Fibroblast of lung (primary cell): ENCODE data around the gene DONSON. TPM values are rescaled to one million over a fixed set of nuclear protein-coding genes. Genes with fewer than 3 reads are reported as not detected.

ENCODE experiments used
- DNase-seq, 2 donors: peaks; one replicate each; pipeline versions ENCODE4 v3.0.0 to v3.0.0-alpha.2; 2010; ENCODE audit warnings: low read depth in 2 of 2
- H2AFZ ChIP-seq: 2 replicates; pipeline ENCODE4 v1.5.1; 2012; ENCODE audit warnings: low read length, control low read depth, inconsistent platforms
- H3K27ac ChIP-seq: 2 replicates; pipeline ENCODE4 v1.5.1; 2011; ENCODE audit warnings: low read length, control low read depth; ENCODE audit not compliant: insufficient read depth
- H3K27me3 ChIP-seq: 2 replicates; pipeline ENCODE4 v1.5.1; 2011; ENCODE audit warnings: mild to moderate bottlenecking, low read length; ENCODE audit not compliant: control insufficient read depth, insufficient read depth
- H3K36me3 ChIP-seq: 2 replicates; pipeline ENCODE4 v1.5.1; 2011; ENCODE audit warnings: low read length; ENCODE audit not compliant: control insufficient read depth, insufficient read depth
- H3K4me1 ChIP-seq: 2 replicates; pipeline ENCODE4 v1.5.1; 2011; ENCODE audit warnings: low read length; ENCODE audit not compliant: control insufficient read depth, insufficient read depth; ENCODE audit errors: extremely low read depth
- H3K4me2 ChIP-seq: 2 replicates; pipeline ENCODE4 v1.5.1; 2011; ENCODE audit warnings: low read length, control low read depth; ENCODE audit not compliant: insufficient read depth; ENCODE audit errors: extremely low read depth
- H3K4me3 ChIP-seq, 4 experiments: fragments of 200-600 bp in 1 of 4; sonication (generic) in 1 of 4; replicated peaks in 1 of 4; 2 replicates each; pipeline ENCODE4 v1.5.1; 2011 to 2016; ENCODE audit warnings: low read length in 4 of 4, low read depth in 3 of 4, mild to moderate bottlenecking in 3 of 4, control low read depth in 2 of 4, inconsistent platforms in 1 of 4, mixed read lengths in 1 of 4; ENCODE audit not compliant: insufficient read depth in 1 of 4; ENCODE audit errors: control extremely low read depth in 1 of 4
- H3K79me2 ChIP-seq: 2 replicates; pipeline ENCODE4 v1.5.1; 2012; ENCODE audit warnings: mild to moderate bottlenecking, low read length, inconsistent platforms; ENCODE audit not compliant: control insufficient read depth, insufficient read depth
- H3K9ac ChIP-seq: 2 replicates; pipeline ENCODE4 v1.5.1; 2011; ENCODE audit warnings: mild to moderate bottlenecking, low read length, control low read depth; ENCODE audit not compliant: insufficient read depth
- H3K9me3 ChIP-seq: 2 replicates; pipeline ENCODE4 v1.5.1; 2012; ENCODE audit warnings: low read depth, low read length; ENCODE audit not compliant: control insufficient read depth, insufficient read depth
- H4K20me1 ChIP-seq: 2 replicates; pipeline ENCODE4 v1.5.1; 2011; ENCODE audit warnings: low read length; ENCODE audit not compliant: control insufficient read depth, insufficient read depth; ENCODE audit errors: extremely low read depth
- CTCF ChIP-seq, 2 donors: IDR thresholded peaks in 1 of 2; conservative IDR thresholded peaks in 1 of 2; 1 replicate in 1 of 2; 2 replicates in 1 of 2; pipeline ENCODE4 v1.5.1; 2011 to 2012; ENCODE audit warnings: low read length in 2 of 2, control low read depth in 1 of 2, inconsistent platforms in 1 of 2, low read depth in 1 of 2, mild to moderate bottlenecking in 1 of 2
- EZH2 ChIP-seq: IDR thresholded peaks from 2 replicates; pipeline ENCODE4 v1.5.1; 2012; ENCODE audit warnings: low read length, control low read depth, mild to moderate bottlenecking; ENCODE audit errors: missing control alignments
- polyA plus RNA-seq, 2 donors: library from polyadenylated mRNA; depleted of rRNA in 1 of 2; stranded (reverse) in 1 of 2; unstranded in 1 of 2; fragments of >200 nt; gene quantifications; 2 replicates each; pipeline ENCODE4 v1.2.1, GENCODE V29; 2011 to 2012; ENCODE audit warnings: missing spikeins in 1 of 2
- total RNA-seq: library from RNA; depleted of rRNA; stranded (reverse); fragments of >200 nt; gene quantifications from 2 replicates; pipeline ENCODE4 v1.2.1, GENCODE V29; 2014

Gene DONSON
- total and polyA plus RNA-seq, 2 donors (not counting 1 experiment from before 2014, with no cell fraction given) = 14.7 to 23.6 TPM

- Histone ChIP-seq H3K79me2 (peaks cover 11% of the 10 kb centered on the region), H3K27me3 (no peaks in the 10 kb centered on the region), H3K4me1 (no peaks in the 10 kb centered on the region), H3K9me3 (no peaks in the 10 kb centered on the region), H3K9ac (no peak overlapping the region), H3K27ac (no peak overlapping the region), H2AFZ (no peak overlapping the region), H3K4me2 (no peak overlapping the region), H3K36me3 (peaks cover 11% of the 10 kb centered on the region), H4K20me1 (no peaks in the 10 kb centered on the region), H3K4me3 (no peak overlapping the region)
- no peak for DNase-seq
- TF ChIP-seq CTCF (conservative IDR thresholded peaks at IDR 0.05 in 1 of 2, IDR thresholded peaks at IDR 0.05 in 1 of 2; ENCODE audit: low read depth in 1 of 2, low read length in 2 of 2) = no peak
- no peak for TF ChIP-seq EZH2
These were observed 16.1 kb downstream of the DONSON start for GRCh38 chr21:33572350-33572749.

- Histone ChIP-seq H3K27me3 (no peaks in the 10 kb centered on the region), H3K9ac (no peak overlapping the region), H3K36me3 (peaks cover 11% of the 10 kb centered on the region), H2AFZ (no peak overlapping the region), H3K79me2 (peaks cover 14% of the 10 kb centered on the region), H3K4me1 (no peaks in the 10 kb centered on the region), H3K27ac (no peak overlapping the region), H3K4me2 (no peak overlapping the region), H3K4me3 (no peak overlapping the region), H3K9me3 (no peaks in the 10 kb centered on the region), H4K20me1 (no peaks in the 10 kb centered on the region)
- TF ChIP-seq CTCF (conservative IDR thresholded peaks at IDR 0.05 in 1 of 2, IDR thresholded peaks at IDR 0.05 in 1 of 2; ENCODE audit: low read depth in 1 of 2, low read length in 2 of 2) (no peak), EZH2 (no peak)
- DNase-seq = no peak
These were observed 18.5 kb downstream of the DONSON start for GRCh38 chr21:33569991-33570390.

GRCh38 chr21:33568448-33568847 is 20.0 kb downstream of the DONSON start:
- H3K79me2 ChIP-seq = peaks cover 18% of the 10 kb centered on the region
- H3K27me3 ChIP-seq = no peaks in the 10 kb centered on the region
- TF ChIP-seq CTCF (conservative IDR thresholded peaks at IDR 0.05 in 1 of 2, IDR thresholded peaks at IDR 0.05 in 1 of 2; ENCODE audit: low read depth in 1 of 2, low read length in 2 of 2) (no peak), EZH2 (no peak)
- H3K36me3 ChIP-seq = peaks cover 6% of the 10 kb centered on the region
- H3K4me3 ChIP-seq = no peak overlapping the region
- H3K4me2 ChIP-seq = no peak overlapping the region
- no peaks in the 10 kb centered on the region for H4K20me1 ChIP-seq
- H3K4me1 ChIP-seq = no peaks in the 10 kb centered on the region
- no peak overlapping the region for H3K9ac ChIP-seq
- DNase-seq = no peak
- H3K27ac ChIP-seq = no peak overlapping the region
- H2AFZ ChIP-seq = no peak overlapping the region
- H3K9me3 ChIP-seq = no peaks in the 10 kb centered on the region
